Neural progenitor cell (in vitro differentiated cells): ENCODE results near the gene DMWD.

ENCODE experiments used
- EZH2 ChIP-seq: fragments of 200-600 bp; sonication (generic); IDR thresholded peaks from 2 replicates; pipeline ENCODE4 v1.6.1; 2017; ENCODE audit warnings: antibody characterized with exemption, mild to moderate bottlenecking, moderate library complexity
- EZH2phosphoT487 ChIP-seq: fragments of 200-600 bp; sonication (generic); IDR thresholded peaks from 2 replicates; pipeline ENCODE4 v1.6.1; 2017; ENCODE audit warnings: antibody characterized with exemption
- TF ChIP-seq, protein P1 (sequence below): fragments of 200-600 bp; sonication (generic); IDR thresholded peaks from 2 replicates; pipeline ENCODE4 v1.5.1; 2017; ENCODE audit warnings: antibody characterized with exemption, mild to moderate bottlenecking

DNA sequence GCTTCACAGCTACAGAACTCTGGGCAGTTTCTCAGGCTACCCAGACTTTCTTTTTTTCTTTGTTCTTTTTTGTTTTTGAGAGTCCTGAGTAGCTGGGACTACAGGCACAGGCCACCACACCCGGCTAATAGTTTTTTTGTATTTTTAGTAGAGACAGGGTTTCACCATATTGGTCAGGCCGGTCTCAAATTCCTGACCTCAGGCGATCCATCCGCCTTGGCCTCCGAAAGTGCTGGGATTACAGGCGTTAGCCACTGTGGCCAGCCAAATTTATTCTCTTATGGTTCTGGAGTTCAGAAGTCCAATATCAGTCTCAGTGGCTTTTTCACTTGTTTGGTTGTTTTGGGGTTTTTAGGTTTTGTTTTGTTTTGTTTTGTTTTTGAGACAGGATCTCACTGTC, 47.0 kb downstream of the DMWD start:
- TF ChIP-seq, protein P1, sequence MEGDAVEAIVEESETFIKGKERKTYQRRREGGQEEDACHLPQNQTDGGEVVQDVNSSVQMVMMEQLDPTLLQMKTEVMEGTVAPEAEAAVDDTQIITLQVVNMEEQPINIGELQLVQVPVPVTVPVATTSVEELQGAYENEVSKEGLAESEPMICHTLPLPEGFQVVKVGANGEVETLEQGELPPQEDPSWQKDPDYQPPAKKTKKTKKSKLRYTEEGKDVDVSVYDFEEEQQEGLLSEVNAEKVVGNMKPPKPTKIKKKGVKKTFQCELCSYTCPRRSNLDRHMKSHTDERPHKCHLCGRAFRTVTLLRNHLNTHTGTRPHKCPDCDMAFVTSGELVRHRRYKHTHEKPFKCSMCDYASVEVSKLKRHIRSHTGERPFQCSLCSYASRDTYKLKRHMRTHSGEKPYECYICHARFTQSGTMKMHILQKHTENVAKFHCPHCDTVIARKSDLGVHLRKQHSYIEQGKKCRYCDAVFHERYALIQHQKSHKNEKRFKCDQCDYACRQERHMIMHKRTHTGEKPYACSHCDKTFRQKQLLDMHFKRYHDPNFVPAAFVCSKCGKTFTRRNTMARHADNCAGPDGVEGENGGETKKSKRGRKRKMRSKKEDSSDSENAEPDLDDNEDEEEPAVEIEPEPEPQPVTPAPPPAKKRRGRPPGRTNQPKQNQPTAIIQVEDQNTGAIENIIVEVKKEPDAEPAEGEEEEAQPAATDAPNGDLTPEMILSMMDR: no peak
- TF ChIP-seq EZH2 (no peak), EZH2phosphoT487 (no peak)
